ENCODE measurements around the gene ZNF607. TPM values are rescaled to one million over a fixed set of nuclear protein-coding genes. Genes with fewer than 3 reads are reported as not detected.
A peak's percentile ranks its signal among the peaks of the same experiment; 100 is the strongest.

ZNF607 gene
- total and polyA plus RNA-seq, 10 of the 15 experiments (the other 5 are each of a cell fraction or from before 2014, with no cell fraction given): 0.47 to 5.7 (median 2.2) TPM

- TF ChIP-seq IRF5 (IDR thresholded peaks at IDR 0.05; ENCODE audit: borderline replicate concordance) (peak; percentile 37; the same call in 1 of the 2 replicates), KAT2A (conservative IDR thresholded peaks at IDR 0.05; ENCODE audit: control insufficient read depth, low read depth, low read length) (no peak), USF1 (IDR thresholded peaks at IDR 0.05; ENCODE audit: borderline replicate concordance, extremely low read length, insufficient read depth, low read depth, low read length) (peak; percentile 42), USF2 (IDR thresholded peaks at IDR 0.05; ENCODE audit: borderline replicate concordance, low read depth, low read length) (peak; percentile 44), SIN3A (IDR thresholded peaks at IDR 0.05; ENCODE audit: low read depth, low read length) (no peak), BHLHE40 (IDR thresholded peaks at IDR 0.05; ENCODE audit: borderline replicate concordance in 1 of 2, low read depth in 2 of 2, low read length in 1 of 2) (peak; percentile 85 to 96), TBL1XR1 (IDR thresholded peaks at IDR 0.05; ENCODE audit: low read depth, low read length) (no peak), POLR2A (IDR thresholded peaks at IDR 0.05; ENCODE audit: low read depth, low read length) (peak; percentile 79), JUNB (IDR thresholded peaks at IDR 0.05) (no peak), BCL3 (IDR thresholded peaks at IDR 0.05; ENCODE audit: borderline replicate concordance, insufficient read depth, low read depth, low read length, poor library complexity, severe bottlenecking) (no peak), CREB1 (IDR thresholded peaks at IDR 0.05; ENCODE audit: low read depth) (no peak), ATF7 (IDR thresholded peaks at IDR 0.05; ENCODE audit: low read depth) (no peak), ZSCAN29 (IDR thresholded peaks at IDR 0.05) (no peak), ZBTB40 (IDR thresholded peaks at IDR 0.05; ENCODE audit: borderline replicate concordance) (no peak), SMC3 (IDR thresholded peaks at IDR 0.05; ENCODE audit: borderline replicate concordance, low read length) (no peak)
Observed at GRCh38 chr19:37655689-37656371, 63.7 kb downstream of the ZNF607 start (continued).
